ENCODE results near the gene SAXO2.
"Not testable (repeated sequence)": the region's sequence is repeated elsewhere in the genome, so short reads cannot be mapped to it uniquely, and the experiment has no call there.

SAXO2 gene

DNA sequence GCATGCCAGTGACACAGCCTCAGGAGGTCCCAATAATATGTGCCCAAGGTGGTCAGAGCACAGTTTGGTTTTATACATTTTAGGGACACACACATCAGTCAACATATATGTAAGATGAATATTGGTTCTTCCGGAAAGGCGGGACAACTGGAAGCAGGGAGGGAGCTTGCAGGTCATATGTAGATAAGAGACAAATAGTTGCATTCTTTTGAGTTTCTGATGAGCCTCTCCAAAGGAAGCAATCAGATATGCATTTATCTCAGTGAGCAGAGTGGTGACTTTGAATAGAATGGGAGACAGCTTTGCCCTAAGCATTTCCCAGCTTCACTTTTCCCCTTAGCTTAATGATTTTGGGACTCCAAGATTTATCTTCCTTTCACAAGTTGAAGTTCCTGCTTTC lies 4.5 kb downstream of the SAXO2 start:
- H3K27me3 Mint-ChIP-seq, H3K36me3 Mint-ChIP-seq, ATAC-seq, H3K4me3 Mint-ChIP-seq, H3K9me3 Mint-ChIP-seq: not testable (repeated sequence)
- Mint-ChIP-seq H3K4me1 (peaks cover 23% of the 10 kb centered on the region), H3K27ac (peak overlapping the region; percentile 41)

DNA sequence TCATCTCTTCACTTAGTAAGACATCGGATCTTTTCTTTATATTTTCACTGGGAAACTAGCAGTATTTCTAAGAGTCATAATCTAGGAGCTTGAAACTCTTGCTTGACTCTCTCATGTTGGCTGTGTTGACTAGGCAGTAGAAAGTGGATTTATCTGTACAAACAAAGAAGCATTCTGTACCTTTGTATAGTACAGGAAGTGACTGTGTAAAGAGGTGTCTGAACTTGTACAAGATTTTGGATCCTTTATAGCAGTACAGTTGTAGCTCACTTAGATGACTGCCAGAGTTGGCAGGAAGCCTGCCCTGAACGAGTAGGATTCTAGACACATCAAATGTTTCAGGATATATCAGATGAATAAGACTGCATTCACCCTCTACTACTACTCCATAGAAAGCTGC lies 5.8 kb downstream of the SAXO2 start:
- not testable (repeated sequence) for H3K9me3 Mint-ChIP-seq, H3K4me3 Mint-ChIP-seq, ATAC-seq, H3K27ac Mint-ChIP-seq, H3K27me3 Mint-ChIP-seq, H3K36me3 Mint-ChIP-seq
- H3K4me1 Mint-ChIP-seq = peaks cover 17% of the 10 kb centered on the region

DNA sequence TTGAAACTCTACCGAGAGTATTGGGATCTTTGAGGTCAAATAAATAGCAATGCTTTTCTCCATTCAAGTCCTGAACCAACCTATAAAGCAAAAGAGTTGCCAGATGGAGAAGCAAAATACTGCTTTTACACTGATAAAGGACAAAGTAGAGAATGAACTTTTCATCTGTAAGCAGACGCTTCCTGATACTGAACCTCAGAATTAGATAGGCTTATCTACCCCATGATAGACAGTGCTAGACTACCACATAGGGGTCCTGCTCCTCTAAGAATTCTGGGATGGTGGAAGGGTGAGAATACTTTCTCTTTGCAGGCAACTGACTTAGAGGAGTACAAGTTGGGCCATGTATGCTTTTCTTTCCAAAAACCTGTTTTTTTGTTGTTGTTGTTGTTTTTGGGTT lies 9.5 kb downstream of the SAXO2 start:
- H3K36me3 Mint-ChIP-seq = peaks cover 15% of the 10 kb centered on the region
- H3K9me3 Mint-ChIP-seq = peaks cover 3% of the 10 kb centered on the region
- no peak overlapping the region for H3K27ac Mint-ChIP-seq

DNA sequence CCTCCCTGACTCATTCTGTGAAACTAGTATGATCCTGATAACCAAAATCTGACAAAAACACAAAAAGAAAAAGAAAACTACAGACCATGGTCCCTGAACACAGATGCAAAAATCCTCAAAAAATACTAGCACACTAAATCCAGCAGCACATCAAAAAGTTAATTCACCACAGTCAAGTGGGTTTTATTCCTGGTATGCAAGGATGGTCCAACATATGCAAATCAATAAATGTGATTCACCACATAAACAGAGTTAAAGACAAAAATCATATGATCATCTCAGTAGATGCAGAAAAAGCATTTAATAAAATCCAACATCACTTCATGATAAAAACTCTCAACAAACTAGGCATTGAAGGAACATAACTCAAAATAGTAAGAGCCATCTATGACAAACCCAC lies 12.8 kb downstream of the SAXO2 start:
- ATAC-seq = no peak
- H3K36me3 Mint-ChIP-seq = peaks cover 15% of the 10 kb centered on the region
- no peak overlapping the region for H3K27ac Mint-ChIP-seq
- no peaks in the 10 kb centered on the region for H3K4me1 Mint-ChIP-seq
- no peak overlapping the region for H3K4me3 Mint-ChIP-seq
- peaks cover 3% of the 10 kb centered on the region for H3K9me3 Mint-ChIP-seq
- H3K27me3 Mint-ChIP-seq = no peaks in the 10 kb centered on the region

More for the DNA sequence above, 9.5 kb downstream of the SAXO2 start:
- H3K27me3 Mint-ChIP-seq = no peaks in the 10 kb centered on the region
- ATAC-seq = no peak
- H3K4me3 Mint-ChIP-seq = no peak overlapping the region
- H3K4me1 Mint-ChIP-seq = peaks cover 2% of the 10 kb centered on the region

DNA sequence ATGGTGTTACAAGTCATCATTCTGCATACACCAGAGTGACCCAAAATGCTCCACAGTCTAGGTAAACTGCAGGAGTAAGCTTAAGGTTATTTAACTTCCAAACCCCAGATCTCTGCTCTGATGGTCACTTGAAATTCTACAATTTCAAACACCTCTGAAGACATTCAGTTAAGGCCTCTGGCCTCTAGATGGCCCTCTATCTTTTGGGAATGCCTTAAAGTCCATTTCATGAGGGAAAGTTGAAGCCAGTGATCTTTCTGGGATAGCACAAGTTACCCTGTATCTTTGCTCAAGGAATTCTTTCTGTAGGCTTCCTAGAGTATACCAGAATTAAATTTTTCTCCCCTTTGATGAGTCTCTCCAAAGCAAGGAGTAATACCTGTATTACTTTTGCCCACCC lies 18.7 kb downstream of the SAXO2 start:
- not testable (repeated sequence) for H3K4me3 Mint-ChIP-seq, H3K27me3 Mint-ChIP-seq, H3K9me3 Mint-ChIP-seq, H3K36me3 Mint-ChIP-seq, H3K27ac Mint-ChIP-seq, H3K4me1 Mint-ChIP-seq, ATAC-seq

DNA sequence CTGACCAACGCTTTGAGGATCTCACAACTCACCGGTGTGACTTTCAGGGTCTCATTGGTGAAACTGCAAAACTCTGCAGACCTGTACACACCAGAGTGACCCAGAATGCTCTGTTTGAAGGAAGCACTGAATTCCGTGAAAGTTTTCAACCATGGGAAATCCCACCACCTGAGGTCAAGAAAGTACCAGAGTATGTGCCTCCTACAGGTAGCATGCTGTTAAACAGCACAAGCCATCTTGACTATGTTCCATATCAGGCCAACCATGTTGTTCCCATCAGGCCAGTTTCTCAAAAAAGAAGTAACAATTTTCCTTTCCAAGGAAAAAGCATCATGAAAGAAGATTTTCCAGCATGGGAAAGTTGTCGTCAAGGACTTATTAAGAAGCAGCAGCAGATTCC lies 19.8 kb downstream of the SAXO2 start:
- H3K4me3 Mint-ChIP-seq, H3K27ac Mint-ChIP-seq: not testable (repeated sequence)

DNA sequence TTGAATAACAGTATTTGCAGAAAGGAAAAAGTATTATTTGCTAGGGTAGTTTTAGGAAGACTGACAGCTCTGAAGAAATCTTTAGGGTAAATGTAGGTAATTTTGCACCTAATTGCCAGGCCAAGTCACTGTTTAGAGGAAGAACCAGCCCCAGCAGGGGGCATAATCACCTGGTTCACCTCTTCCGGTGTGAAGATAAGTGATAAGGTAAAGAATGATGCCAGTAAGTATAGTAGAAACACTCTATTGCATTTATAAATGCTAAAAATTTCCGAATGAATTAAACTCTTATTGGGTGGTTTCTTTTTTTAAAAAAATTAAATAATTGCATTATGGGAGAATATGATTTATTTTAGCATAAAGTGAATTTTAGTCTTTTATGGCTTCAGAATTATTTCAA lies 21.8 kb downstream of the SAXO2 start:
- peaks cover 15% of the 10 kb centered on the region for H3K4me1 Mint-ChIP-seq
- H3K4me3 Mint-ChIP-seq, H3K27ac Mint-ChIP-seq, H3K27me3 Mint-ChIP-seq, H3K9me3 Mint-ChIP-seq, ATAC-seq, H3K36me3 Mint-ChIP-seq: not testable (repeated sequence)

More for the DNA sequence above, 19.8 kb downstream of the SAXO2 start:
- not testable (repeated sequence) for H3K36me3 Mint-ChIP-seq, H3K27me3 Mint-ChIP-seq, ATAC-seq, H3K9me3 Mint-ChIP-seq
- peaks cover 12% of the 10 kb centered on the region for H3K4me1 Mint-ChIP-seq

DNA sequence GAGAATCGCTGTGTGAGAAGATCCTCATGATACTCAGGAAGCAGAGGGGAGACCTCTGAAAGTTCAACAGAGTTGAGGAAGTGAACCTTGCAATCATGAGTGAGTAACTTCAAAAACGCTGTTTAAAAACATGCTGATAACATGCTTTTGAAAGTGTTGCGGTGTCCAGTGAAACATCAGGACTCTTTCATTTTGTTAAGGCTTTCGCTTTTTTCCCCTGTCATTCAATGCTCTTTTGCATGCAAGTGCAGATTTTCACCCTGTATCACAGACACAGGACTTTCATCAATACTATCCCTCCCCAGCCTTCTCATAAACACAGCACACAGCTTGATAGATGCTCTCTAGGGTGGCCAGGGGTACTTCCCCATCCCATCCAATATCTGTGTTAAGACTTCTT lies 23.9 kb downstream of the SAXO2 start:
- Mint-ChIP-seq H3K9me3 (peaks cover 12% of the 10 kb centered on the region), H3K4me3 (peak overlapping the region; percentile 24), H3K4me1 (peaks cover 15% of the 10 kb centered on the region), H3K27ac (peak overlapping the region; percentile 68)
- H3K27me3 Mint-ChIP-seq, H3K36me3 Mint-ChIP-seq: not testable (repeated sequence)
- ATAC-seq = peak; percentile 92

DNA sequence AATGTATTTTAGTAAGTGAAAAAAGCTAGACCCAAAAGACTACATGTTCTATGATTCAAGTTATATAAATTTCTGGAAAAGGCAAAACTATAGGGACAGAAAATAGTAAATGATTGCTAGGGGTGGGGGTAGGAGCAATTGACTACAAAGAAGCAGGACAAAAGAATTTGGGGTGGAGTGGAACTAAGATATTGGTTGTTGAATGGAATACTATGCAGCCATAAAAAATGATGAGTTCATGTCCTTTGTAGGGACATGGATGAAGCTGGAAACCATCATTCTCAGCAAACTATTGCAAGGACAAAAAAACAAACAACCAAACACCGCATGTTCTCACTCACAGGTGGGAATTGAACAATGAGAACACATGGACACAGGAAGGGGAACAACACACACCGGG lies 25.6 kb downstream of the SAXO2 start:
- not testable (repeated sequence) for H3K27ac Mint-ChIP-seq, H3K36me3 Mint-ChIP-seq, H3K27me3 Mint-ChIP-seq, H3K4me3 Mint-ChIP-seq, ATAC-seq
- peaks cover 12% of the 10 kb centered on the region for H3K9me3 Mint-ChIP-seq
- H3K4me1 Mint-ChIP-seq = peaks cover 15% of the 10 kb centered on the region

DNA sequence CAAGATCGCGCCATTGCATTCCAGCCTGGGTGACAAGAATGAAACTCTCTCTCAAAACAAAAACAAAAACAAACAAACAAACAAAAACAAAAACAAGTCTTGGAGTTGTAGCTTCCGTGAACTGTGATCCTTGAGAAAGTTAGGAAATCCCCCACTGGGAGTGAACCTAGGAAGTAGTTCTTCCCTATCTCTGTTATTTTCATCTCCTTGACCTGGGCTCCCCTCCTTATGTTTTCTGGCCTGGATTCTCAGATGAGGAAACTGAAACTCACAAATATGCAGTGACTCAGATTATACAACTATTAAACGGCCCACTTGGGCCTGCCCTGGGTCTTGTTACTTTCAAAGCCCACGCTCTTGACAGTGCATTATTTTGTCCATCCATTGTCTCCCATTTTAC lies 29.7 kb downstream of the SAXO2 start:
- H3K4me1 Mint-ChIP-seq = peaks cover 5% of the 10 kb centered on the region
- H3K27me3 Mint-ChIP-seq = peaks cover 4% of the 10 kb centered on the region
- ATAC-seq = no peak
- no peak overlapping the region for H3K27ac Mint-ChIP-seq
- peaks cover 6% of the 10 kb centered on the region for H3K36me3 Mint-ChIP-seq
- no peak overlapping the region for H3K4me3 Mint-ChIP-seq
- peaks cover 12% of the 10 kb centered on the region for H3K9me3 Mint-ChIP-seq

DNA sequence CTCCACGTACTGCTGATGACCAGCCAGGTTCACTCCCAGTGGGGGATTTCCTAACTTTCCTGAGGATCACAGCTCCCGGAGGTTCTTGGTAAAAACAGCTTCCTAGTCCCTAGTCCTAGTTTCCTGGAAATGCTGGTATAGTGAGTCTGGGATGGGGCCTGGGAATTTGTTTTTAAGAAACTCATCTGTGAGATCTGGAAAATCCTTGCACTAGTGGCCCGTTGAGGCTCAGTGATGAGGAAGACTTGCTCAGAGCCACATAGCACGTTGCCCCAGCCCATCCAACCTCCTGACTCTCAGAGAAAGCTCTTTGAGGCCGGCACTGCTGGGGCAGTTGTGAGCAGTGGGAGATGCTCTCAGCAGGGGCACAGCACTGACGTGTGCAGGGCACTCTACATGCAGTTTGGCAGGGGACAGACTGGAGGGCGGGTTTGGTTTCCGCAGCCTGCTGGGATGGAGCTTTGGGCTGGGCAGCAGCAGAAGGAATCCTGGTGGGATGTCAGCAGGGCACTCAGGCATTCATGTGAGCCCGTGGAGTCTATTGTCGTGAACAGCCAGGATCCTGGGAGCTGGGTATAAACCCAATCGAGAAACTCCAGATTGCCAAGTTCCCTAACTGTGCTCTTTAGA lies 31.6 kb downstream of the SAXO2 start:
- Mint-ChIP-seq H3K4me3 (no peak overlapping the region), H3K27me3 (peaks cover 23% of the 10 kb centered on the region), H3K4me1 (no peaks in the 10 kb centered on the region), H3K27ac (no peak overlapping the region), H3K9me3 (peaks cover 9% of the 10 kb centered on the region), H3K36me3 (peaks cover 6% of the 10 kb centered on the region)
- ATAC-seq = no peak

DNA sequence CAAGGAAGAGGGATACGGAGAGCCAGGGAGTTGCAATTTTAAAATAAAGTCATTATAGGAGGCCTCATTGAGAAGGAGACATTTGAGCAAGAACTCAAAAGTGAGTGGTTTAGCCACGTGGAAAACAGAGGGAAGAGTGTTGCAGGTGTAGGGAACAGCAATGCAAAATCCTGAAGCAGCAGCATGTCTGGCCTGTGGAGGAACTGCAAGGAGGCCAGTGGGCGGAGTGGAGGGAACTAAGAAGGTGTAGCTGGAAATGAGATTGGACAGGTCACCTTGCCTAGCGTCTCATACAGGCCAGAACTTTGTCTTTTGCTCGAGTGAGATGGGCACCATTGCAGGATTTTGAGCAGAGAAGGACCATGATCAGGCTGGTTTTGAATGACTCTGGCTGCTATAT lies 34.9 kb downstream of the SAXO2 start:
- Mint-ChIP-seq H3K36me3 (no peaks in the 10 kb centered on the region), H3K9me3 (no peaks in the 10 kb centered on the region), H3K27ac (no peak overlapping the region), H3K4me3 (no peak overlapping the region), H3K4me1 (no peaks in the 10 kb centered on the region), H3K27me3 (peaks cover 25% of the 10 kb centered on the region)
- ATAC-seq = no peak

DNA sequence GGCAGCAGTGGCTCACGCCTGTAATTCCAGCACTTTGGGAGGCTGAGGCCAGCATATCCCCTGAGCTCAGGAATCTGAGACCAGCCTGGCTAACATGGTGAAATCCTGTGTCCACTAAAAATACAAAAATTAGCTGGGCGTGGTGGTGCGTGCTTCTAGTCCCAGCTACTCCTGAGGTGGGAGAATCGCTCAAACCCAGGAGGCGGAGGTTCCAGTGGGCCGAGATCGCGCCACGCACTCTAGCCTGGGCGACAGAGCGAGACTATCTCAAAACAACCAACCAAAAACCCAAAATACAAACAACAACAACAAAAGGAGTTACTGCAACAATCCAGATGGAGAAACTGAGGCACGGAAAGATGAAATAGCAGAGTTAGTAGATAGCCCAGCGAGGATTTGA lies 35.4 kb downstream of the SAXO2 start:
- Mint-ChIP-seq H3K4me1 (no peaks in the 10 kb centered on the region), H3K27me3 (peaks cover 25% of the 10 kb centered on the region), H3K4me3 (peak overlapping the region; percentile 48), H3K27ac (no peak overlapping the region), H3K9me3 (no peaks in the 10 kb centered on the region), H3K36me3 (no peaks in the 10 kb centered on the region)
- ATAC-seq = no peak

DNA sequence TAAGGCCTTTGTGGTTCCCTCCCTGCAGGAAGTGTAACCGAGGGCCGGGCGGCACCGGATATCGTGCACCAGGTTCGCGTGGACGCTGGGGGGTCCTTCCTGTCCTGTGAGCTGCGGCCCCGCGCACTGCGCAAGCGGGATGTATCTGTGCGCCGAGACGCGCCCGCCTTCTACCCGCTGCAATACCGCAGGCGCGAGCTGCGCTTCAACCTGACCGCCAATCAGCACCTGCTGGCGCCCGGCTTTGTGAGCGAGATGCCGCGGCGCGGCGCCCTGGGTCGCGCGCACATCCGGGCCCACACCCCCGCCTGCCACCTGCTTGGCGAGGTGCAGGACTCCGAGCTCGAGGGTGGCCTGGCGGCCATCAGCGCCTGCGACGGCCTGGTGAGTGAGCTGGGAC lies 35.9 kb downstream of the SAXO2 start:
- no peak overlapping the region for H3K27ac Mint-ChIP-seq
- peak overlapping the region; percentile 2 for H3K4me3 Mint-ChIP-seq
- no peaks in the 10 kb centered on the region for H3K9me3 Mint-ChIP-seq
- no peaks in the 10 kb centered on the region for H3K36me3 Mint-ChIP-seq
- H3K4me1 Mint-ChIP-seq = no peaks in the 10 kb centered on the region
- peak; percentile 42 for ATAC-seq
- peaks cover 25% of the 10 kb centered on the region for H3K27me3 Mint-ChIP-seq

DNA sequence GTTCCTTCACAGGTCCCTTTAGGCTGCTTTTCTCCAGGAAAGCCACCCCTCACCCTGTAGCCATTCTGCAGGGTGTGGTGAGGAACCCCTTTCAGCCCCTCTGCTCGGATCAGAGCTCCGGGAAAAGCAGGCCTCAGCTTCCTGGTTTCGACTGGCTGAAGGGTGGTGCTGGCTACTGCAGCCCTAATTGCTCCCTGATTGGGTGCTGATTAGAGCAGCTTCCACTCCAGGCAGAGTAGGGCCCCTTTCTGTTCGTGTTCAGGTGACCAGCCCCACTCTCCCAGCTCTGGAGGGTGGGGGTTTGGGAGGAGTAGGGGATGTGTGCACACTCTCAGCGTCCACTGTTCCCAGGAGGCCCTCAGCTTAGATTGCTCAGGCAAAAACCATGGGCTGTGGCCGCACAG lies 36.9 kb downstream of the SAXO2 start:
- H3K4me3 Mint-ChIP-seq, H3K4me1 Mint-ChIP-seq, H3K27ac Mint-ChIP-seq: not testable (repeated sequence)

DNA sequence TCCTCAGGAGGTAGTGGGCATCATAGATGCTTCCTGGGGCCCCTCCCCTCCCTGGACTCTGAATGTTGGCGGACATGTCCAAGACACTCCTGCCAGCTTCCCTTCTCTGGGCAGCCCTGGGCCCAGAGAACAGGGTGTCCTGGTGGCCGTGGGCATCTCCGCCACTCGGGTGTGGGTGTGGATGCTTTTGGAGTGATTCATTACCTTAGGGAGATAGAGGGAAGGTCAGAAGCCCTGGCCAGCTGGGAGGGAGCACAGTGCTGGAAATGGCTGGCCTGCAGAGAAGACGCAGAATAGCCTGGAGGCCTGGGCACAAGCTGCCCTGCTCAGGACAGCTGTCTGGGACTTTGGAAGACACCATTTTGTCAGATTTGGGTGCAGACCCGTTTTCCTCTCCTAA lies 37.7 kb downstream of the SAXO2 start:
- H3K4me1 Mint-ChIP-seq, H3K4me3 Mint-ChIP-seq, H3K9me3 Mint-ChIP-seq, H3K36me3 Mint-ChIP-seq, H3K27ac Mint-ChIP-seq, ATAC-seq: not testable (repeated sequence)
- peaks cover 25% of the 10 kb centered on the region for H3K27me3 Mint-ChIP-seq

More for the DNA sequence above, 36.9 kb downstream of the SAXO2 start:
- ATAC-seq, H3K36me3 Mint-ChIP-seq, H3K9me3 Mint-ChIP-seq: not testable (repeated sequence)
- H3K27me3 Mint-ChIP-seq = peaks cover 25% of the 10 kb centered on the region

DNA sequence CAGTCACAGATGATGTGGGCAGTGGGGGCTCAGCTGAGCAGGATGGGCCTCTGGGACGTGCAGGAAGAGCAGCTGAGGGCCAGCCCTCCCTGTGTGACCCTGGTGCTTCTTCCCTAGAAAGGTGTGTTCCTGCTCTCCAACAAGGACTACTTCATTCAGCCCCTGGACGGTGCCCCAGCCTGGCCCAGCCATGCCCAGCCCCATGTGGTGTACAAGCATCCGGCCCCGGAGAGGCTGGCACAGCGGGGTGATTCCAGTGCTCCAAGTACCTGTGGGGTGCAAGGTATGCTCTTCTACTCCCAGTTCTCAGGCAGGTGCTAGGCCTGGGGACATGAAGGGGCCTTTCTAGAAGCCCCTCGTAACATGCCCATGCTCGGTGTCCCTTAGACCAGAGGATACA lies 38.3 kb downstream of the SAXO2 start:
- Mint-ChIP-seq H3K4me1 (no peaks in the 10 kb centered on the region), H3K36me3 (no peaks in the 10 kb centered on the region), H3K27me3 (peaks cover 25% of the 10 kb centered on the region), H3K27ac (no peak overlapping the region), H3K4me3 (no peak overlapping the region), H3K9me3 (no peaks in the 10 kb centered on the region)
- no peak for ATAC-seq
